GM12892 (cell line): ENCODE data around the gene MAGOH.

Experiments
- POLR2A ChIP-seq: IDR thresholded peaks from 2 replicates; pipeline ENCODE4 v1.6.1; 2011; ENCODE audit warnings: low read depth, low read length, control low read depth
- POLR2AphosphoS5 ChIP-seq: IDR thresholded peaks from 2 replicates; pipeline ENCODE4 v1.6.1; 2011; ENCODE audit warnings: low read depth, low read length, control low read depth
- TAF1 ChIP-seq: IDR thresholded peaks from 2 replicates; pipeline ENCODE4 v1.6.1; 2011; ENCODE audit warnings: low read depth, mild to moderate bottlenecking, control low read depth, low read length, borderline replicate concordance

- no peak for TF ChIP-seq POLR2A
- TF ChIP-seq POLR2AphosphoS5 = no peak
- TF ChIP-seq TAF1 = no peak
Measured at GRCh38 chr1:53219711-53220110, 18.6 kb downstream of the MAGOH start.
